Right ventricle myocardium inferior (tissue), 1 donor: ENCODE results near the gene PXMP4. TPM values are rescaled to one million over a fixed set of nuclear protein-coding genes. Genes with fewer than 3 reads are reported as not detected.
A peak's percentile ranks its signal among the peaks of the same experiment; 100 is the strongest.

Experiments
- ATAC-seq: fragments of 200-7000 bp; cut with Tn5 transposase; one replicate; pipeline ENCODE4 v1.9.1; 2020; ENCODE audit warnings: mild to moderate bottlenecking, moderate library complexity
- DNase-seq: peaks from one replicate; pipeline ENCODE4 v3.0.0; 2021; ENCODE audit errors: missing footprints
- intact Hi-C: fragments of 100-400 bp; cut with DNase I; formaldehyde crosslinking; loops from one replicate; pipeline ENCODE4 v1.11.0; 2022
- total RNA-seq: library from RNA; stranded (reverse); fragmentation: NEBNext Ultra II Directional; extraction: Animal tissue kit (Norgen Biotek cat#: 25700); gene quantifications from one replicate; pipeline ENCODE4 v1.2.1, GENCODE V29; 2021
- donor health status: DM: no; HTN: yes; CAD: no; lungs with severe emphysema.

PXMP4 gene
- total RNA-seq, 1 donor from 2014 or later, result 11.4 TPM

DNA sequence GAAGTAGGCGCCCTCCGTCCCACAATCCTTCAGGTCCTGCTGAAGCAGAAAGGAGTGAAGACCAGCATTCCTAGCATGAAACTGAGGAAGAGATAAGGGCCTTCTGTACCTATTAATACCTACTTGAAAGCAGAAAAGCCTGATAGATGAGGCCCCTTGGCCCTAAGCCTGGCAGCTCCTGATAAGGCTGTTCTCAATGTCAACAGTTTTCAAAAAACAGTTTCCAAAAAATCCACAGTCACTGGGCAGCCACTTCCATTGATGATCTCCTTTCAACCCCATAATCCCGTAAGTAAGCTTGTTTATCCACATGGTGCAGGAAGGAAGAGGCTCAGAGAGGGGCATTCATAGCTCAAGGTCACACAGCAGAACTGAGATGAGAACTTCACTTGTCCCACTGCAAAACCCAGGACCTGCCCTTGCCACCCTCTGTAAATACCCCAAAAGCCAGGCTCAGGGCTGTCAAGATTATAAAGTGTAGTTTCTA lies 31.1 kb downstream of the PXMP4 start:
- intact Hi-C loops, result no loop called here
- ATAC-seq (no peak), DNase-seq (peak; percentile 32)

DNA sequence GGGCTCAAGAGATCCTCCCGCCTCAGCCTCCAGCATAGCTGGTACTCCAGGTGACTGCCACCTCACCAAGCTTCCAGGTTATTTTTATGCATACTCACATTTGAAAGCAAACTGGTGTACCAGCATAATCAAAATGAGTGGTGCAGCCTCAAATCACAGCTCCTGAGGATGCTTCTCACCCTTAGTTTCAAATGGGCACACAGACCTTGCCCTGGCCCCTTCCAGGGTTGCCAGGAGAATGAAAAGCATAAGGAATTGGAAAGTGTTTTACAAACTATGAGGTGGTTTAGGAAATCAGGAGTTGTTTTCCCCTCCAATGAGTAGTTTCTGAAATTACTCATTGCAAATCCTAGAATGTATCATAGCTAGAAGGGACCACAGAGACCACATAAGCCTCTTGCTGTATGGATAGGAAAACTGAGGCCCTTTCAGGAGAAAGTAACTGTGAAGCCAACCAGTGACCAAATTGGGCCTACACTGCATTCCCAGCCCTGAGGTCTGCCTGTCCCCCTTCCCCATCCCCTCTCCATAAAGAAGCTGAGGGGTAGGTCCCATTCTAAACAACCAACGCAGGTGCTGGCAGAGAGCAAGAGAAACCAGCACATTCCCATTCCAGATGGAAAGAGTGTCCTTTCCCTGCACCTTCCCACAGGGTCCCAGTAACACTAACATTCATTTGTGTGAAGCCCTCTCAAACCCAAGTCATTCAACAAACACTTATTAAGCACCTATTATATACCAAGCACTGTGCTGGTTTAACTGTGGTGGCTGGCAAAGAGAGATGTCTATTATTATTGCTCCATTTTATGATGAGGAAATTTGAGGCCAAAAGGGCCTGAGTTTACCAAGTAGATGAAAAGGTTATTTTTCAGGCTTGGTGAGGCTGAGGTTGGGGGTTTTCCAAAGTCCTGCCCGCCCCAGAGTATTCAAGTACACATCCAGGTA lies 31.8 kb downstream of the PXMP4 start:
- intact Hi-C loops, result no loop called here

DNA sequence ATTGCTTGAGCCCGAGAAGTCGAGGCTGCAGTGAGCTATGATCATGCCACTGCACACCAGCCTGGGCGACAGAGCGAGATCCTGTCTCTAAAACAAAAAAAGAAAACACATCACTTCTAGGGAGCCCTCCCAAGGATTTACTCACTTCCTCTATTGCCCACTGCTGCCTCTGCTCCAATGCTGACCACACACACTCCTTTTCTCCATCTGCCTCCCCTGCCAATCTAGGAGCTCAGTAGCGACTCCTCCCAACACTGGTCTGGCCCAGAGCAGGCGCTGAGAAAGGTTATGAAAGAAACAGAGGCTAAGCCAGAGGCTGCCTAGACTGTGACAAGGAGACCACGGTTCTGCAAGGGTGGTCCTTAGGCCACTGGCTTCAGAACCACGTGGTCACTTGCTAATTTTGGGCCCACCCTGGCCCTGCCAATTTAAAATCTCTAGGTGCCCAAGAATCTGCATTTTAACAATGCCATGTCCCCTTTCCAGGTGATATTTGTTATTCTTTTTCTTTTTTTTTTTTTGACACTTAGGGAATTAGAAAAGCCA lies 32.7 kb downstream of the PXMP4 start:
- intact Hi-C loops, result no loop called here
- ATAC-seq, result no peak
- peak; percentile 55 for DNase-seq

More for the DNA sequence above, 31.8 kb downstream of the PXMP4 start:
- DNase-seq, result peak; percentile 0
- ATAC-seq, result no peak

DNA sequence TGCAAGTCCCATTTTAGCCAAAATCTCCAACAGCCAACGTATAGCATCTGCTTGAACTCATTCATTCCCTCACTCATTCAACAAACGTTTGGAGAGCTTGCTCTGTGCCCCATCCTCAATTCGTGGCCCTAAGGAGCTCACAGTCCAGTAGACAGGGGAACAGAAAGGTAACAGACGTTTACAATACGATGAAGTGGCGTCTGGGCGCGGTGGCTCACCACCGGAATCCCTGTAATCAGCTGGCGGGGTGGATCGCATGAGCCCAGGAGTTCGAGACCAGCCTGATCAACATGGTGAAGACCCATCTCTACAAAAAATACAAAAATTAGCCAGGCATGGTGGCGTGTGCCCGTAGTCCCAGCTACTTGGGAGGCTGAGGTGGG lies 33.1 kb downstream of the PXMP4 start:
- no peak for ATAC-seq
- DNase-seq, result no peak
- intact Hi-C loops, result no loop called here

DNA sequence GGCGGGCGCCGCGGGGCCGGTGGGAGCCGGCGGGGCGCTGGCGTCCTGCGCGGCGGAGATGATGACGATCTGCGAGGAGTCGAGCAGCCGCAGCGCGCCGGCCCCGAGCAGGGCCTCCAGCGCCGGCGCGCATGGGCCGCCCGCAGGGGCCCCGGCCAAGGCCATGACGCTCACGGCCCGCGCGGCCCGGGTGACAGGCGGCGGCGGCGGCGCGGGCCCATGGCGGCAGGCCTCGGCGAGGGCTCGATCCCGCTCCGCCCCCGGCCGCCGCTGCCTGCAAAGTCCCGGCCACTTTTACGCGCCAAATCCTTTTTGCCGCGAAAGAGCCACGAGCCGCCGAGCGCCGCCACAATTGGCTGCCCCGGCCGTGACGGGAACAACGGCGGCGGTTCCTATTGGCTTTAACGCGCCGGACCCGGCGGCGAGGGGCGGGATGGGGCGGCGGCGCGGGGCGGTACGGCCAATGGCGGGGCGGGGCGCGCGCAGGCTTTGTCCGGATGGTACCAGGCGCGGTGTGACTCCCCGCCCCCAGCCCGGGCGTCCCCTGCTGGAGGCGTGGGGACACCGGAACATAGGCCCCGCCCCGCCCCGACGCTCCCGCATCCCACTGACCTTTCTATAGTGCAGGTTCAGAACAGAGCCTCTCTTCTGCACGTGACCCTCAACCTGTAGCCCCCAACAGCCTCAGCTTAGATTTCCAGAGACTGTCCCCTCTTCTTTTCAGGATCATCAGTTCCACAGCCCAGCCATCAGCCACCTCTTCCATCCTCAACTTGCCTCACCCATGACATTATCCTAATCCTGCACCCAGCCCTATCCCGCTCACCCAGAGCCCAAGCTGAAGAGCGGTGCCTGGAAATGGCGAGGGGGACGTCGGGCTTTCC lies 33.8 kb downstream of the PXMP4 start, which contains the start of gene E2F1:
Gene E2F1, minus strand, starts transcription at position 286 of the 884 bp plus-strand sequence. Its CDS starts 121 bp downstream, at position 165.
- peak; percentile 99 for ATAC-seq
- peak; percentile 99 for DNase-seq
- intact Hi-C loops, result no loop called here

DNA sequence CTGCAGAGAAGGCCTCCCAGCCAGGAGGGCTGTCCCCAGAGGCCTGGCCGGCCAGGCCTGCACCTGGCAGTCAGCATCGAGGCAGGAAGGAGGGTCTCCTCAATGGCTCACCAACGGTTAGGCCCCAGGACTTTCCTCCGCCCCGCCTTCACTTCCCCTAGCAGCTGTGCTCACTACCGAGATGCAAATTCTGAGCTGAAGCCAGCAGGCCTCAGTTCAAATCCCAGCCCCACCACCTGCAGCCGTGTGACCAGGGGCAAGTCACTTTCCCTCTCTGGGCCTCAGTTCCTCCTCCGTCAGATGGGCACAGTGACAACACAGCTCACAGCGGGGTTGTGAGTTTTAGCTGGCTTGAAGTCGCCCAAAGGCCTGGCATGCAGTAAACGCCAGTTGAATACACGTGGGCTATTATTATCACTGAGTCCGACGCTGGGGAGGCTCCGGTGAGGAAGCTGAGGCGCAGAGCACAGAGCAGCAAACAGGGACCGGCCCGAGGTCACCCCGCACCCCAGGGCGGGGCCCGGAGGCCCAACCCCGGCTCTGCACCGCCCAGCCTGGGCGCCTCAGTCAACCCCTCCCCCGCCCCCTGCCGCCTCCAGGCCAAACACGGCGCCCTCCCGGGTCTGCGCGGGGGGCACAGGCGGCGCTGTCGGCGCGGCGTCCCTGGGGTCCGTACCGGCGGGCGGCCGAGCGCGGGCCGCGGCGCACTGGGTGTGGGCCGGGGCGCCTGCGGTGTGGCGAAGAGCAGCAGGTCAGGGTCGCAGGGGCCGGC lies 34.6 kb downstream of the PXMP4 start:
- ATAC-seq (no peak), DNase-seq (peak; percentile 63)
- intact Hi-C loops, result no loop called here

DNA sequence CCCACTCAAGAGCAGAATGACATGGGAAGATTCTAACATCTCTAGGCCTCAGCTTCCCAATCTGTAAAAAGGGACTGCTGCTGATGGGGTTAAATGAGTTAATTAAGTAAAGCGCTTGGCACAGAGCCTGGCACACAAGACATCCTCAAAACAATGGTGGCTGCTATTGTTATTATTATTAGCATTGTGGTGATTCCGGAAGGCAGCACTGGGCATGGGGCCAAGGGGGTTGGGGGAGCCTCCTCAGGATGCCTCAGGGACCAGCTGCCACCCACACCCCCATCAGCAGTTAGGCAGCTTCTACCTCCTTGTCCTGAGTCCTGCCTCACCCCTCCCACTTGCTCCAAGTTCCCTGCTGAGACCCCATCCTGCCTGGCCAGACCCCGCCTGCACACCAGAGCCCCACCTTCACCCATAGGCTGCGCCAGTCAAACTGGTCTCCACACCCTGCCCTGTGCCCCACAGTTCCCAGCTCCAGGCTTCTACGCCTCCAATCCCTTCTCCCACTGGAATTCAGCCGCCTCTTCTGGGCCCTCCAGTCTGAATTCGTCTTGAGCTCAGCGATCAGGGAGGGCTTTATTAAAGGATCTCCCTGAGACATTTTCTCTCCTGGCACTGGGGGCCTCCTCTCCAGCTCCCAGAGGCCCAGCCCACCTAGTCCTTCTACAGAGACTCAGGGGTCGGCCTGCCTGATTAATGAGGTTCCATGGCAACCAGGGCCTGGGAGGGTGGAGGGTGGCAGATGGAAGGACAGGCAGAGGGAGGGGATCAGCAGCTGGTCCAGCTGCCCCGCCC lies 35.4 kb downstream of the PXMP4 start:
- ATAC-seq (no peak), DNase-seq (peak; percentile 45)
- intact Hi-C loops, result no loop called here

DNA sequence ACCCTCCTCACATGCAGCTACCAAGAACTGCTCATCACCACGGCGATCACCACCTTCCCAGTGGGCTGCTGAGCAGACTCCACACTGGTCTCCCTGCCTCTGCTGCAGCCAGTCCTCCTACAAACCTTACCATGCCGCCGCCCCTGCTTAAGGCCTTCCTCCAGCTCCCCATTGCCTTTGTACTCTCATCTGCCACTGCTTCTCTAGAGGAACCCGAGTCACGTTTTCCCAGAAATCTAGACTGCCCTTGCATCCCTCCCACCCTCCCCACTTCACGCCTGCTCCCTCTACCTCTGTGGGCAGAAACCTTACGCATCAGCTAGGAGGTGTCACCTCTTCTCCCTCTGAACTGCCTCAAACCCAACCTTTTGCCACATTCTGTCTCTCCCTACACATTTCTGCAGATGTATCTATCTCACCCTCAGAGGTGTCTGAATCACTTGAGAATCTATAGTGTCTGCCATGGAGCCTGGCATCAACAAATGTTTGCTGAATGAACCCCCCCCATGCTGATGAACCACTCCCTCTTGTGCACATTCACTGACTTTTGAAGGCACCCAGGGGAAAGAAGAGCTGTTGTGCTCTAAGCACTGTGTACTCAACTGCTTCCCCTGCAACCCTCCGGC lies 38.3 kb downstream of the PXMP4 start:
- intact Hi-C loops, result no loop called here
- DNase-seq (peak; percentile 15), ATAC-seq (no peak)

DNA sequence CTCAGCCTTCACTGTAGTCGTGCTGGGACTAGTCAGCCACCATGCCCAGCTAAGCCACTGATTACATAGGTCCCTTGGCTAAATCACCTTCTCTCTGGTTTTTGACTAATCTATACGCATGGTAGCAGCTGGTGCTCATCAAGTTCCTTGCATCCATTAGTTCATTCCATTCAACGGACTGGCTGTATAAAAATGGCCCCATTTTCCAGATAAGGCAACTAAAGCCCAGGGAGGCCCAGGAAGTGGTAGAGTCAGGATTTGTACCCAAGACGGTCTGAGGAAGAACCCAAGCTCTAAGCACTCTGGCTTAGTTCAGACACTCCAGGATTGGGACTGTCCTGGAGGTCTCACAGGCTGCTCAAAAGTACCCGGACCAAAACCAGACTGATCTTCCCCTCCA lies 38.8 kb downstream of the PXMP4 start:
- ATAC-seq, result no peak
- intact Hi-C loops, result no loop called here
- DNase-seq, result no peak

DNA sequence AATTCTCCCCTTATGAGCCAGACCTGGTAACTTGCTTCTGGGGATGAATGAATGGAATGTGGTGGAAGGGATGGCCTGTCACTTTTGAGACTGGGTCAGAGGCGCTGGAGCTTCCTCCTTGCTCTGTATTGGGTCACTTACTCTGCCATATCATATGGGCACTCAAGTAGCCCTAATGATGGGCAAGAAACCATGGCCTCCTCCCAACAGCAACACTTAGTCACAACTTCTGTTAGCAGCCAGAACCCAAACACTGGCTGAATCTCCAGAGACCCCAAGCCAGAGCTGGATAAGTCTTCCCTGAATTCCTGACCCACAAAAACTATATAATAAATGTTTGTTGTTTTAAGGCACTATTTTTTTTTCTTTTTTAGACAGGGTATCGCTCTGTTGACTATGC lies 39.4 kb downstream of the PXMP4 start:
- DNase-seq (no peak), ATAC-seq (no peak)
- intact Hi-C loops, result no loop called here

DNA sequence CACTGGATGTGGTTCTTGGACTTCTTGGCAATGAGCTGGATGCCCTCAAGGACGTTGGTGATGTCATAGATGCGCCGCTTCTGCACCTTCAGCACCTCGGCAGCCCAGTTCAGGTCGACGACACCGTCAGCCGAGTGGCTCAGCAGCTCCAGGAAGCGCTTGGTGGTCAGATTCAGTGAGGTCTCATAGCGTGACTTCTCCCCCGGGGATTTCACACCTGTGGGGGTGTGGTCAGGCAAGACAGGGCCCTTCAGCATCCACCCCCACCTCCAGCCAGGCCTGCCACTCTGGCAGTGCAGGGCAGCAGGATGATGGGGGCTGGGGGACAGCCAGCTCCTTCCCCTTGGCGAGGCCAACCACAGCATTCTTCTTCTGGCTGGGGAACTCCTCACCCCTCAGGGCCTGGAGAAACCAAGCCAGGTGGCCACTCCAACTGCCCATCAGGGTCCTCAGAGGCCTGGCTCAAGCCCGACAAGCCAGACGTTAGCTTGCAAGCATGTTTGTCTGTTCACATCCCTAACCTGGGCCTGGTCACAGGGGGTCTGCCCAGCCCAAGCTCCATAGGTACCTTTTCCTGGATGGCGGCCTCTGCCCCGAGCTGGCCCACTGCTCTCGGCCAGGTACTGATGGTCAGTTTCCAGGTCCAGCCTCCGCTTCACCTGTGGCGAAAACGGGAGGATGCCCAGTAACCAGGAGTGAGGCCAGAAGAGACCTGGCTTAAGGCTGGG lies 40.2 kb downstream of the PXMP4 start:
- intact Hi-C loops, result no loop called here
- ATAC-seq, result no peak
- peak; percentile 65 for DNase-seq

DNA sequence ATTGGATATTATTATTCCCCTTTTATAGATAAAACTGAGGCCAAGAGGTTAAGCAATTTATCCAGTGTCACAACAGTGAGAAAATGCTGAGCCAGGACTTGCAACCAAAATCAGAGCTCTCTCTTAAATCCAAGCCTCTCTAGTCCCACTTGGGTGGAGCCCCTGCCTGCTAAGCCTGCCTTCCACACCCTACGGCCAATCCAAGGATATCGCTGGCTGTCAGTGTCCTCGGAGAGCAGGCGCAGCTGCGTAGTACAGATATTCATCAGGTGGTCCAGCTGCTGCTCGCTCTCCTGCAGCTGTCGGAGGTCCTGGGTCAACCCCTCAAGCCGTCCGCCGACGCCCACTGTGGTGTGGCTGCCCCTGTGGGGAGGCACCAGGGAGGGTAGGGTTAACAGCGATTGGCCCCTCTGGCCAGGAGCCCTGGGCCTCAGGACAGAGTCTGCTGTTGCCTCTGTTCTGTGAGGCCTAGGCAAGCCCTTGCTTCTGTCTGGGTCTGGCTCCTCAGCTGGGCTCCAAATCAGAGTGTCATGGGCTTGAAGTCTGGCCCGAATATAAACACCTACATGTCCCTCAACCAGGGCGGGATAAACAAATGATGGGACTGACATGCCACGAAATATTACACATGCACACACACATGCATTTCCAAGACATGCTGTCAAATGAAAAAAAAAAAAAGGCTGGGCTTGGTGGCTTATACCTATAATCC lies 42.0 kb downstream of the PXMP4 start:
- ATAC-seq (peak; percentile 73), DNase-seq (peak; percentile 88)
- intact Hi-C loops, result no loop called here

DNA sequence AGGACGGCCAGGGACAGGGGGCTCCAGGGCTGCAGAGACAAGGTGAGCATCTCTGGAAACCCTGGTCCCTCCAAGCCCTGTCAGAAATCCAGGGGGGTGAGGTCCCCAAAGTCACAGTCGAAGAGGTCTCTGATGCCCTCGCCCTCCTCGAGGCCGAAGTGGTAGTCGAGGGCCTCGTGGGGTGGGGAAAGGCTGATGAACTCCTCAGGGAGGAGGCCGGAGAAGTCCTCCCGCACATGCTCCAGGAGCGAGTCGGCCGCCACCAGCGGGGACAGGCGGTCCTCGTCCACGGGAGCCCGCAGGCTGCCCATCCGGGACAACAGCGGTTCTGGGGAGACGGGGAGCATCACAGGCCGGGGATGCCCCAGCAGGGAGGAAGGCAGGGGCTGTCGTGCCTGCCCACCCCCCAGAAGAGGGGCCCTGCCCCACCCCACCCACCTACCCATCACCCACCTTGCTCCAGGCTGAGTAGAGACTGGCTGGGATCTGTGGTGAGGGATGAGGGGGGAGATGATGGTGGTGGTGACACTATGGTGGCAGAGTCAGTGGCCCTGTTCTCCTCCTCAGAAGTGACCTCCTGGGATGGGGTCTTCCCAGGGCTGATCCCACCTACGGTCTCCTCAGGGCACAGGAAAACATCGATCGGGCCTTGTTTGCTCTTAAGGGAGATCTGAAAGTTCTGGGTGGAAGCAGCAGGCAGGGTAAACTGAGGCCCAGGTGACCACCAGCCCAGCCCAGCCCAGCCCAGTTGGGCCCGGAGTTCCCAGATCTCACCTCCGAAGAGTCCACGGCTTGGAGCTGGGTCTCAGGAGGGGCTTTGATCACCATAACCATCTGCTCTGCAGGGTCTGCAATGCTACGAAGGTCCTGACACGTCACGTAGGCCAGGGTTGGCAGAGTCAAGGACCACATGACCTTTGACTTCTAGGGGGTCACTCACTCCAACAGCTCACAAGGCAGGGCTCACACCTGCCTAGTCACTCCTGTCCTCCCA lies 43.2 kb downstream of the PXMP4 start:
- DNase-seq, result no peak
- intact Hi-C loops, result no loop called here
- ATAC-seq, result no peak

DNA sequence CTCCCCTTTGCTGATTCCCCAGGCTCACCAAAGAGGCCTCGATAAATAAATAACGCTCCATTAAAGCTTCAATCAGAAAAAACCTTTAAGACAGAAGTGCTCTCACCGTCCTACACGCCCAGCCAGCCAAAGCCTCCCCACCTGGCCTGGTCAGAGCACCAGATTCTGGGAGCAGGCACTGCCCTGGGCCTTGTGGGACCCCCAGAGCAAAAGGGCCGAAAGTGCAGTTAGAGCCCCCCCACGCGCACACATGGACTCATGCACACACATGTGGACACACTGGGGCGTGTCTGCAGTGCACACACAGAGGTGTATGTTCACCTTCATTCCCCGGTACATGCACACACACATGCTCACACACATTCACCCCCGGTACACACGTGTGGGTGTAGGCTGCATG lies 44.0 kb downstream of the PXMP4 start:
- DNase-seq (peak; percentile 57), ATAC-seq (no peak)
- intact Hi-C loops, result no loop called here
